WTC11 (cell line): ENCODE results near the gene PIGQ.

Experiments used
- CBFB ChIP-seq: sonication (generic); formaldehyde crosslinking; IDR thresholded peaks from 2 replicates; pipeline ENCODE4 v1.8.1; 2022; ENCODE audit warnings: mild to moderate bottlenecking, low read depth, missing genetic modification reagents
- ESRRA ChIP-seq: sonication (generic); formaldehyde crosslinking; IDR thresholded peaks from 2 replicates; pipeline ENCODE4 v1.8.1; 2022; ENCODE audit warnings: mild to moderate bottlenecking, missing genetic modification reagents, borderline replicate concordance
- GABPB1 ChIP-seq: sonication (generic); formaldehyde crosslinking; IDR thresholded peaks from 2 replicates; pipeline ENCODE4 v1.8.1; 2023; ENCODE audit warnings: mild to moderate bottlenecking, missing genetic modification reagents
- IRF2 ChIP-seq: sonication (generic); formaldehyde crosslinking; IDR thresholded peaks from 2 replicates; pipeline ENCODE4 v1.8.0; 2022; ENCODE audit warnings: low read depth, missing genetic modification reagents, borderline replicate concordance
- NFE2L1 ChIP-seq: sonication (generic); formaldehyde crosslinking; IDR thresholded peaks from 2 replicates; pipeline ENCODE4 v1.8.1; 2023; ENCODE audit warnings: missing genetic modification reagents
- NFYB ChIP-seq: sonication (generic); formaldehyde crosslinking; conservative IDR thresholded peaks from 2 replicates; pipeline ENCODE4 v1.8.0; 2022; ENCODE audit warnings: low read depth, missing genetic modification reagents
- NR3C1 ChIP-seq: sonication (generic); formaldehyde crosslinking; conservative IDR thresholded peaks from 2 replicates; pipeline ENCODE4 v1.8.1; 2023; ENCODE audit warnings: low read depth, mild to moderate bottlenecking, missing genetic modification reagents
- SMAD4 ChIP-seq: sonication (generic); formaldehyde crosslinking; IDR thresholded peaks from 2 replicates; pipeline ENCODE4 v1.8.0; 2022; ENCODE audit warnings: mild to moderate bottlenecking, missing genetic modification reagents
- TEAD4 ChIP-seq: sonication (generic); formaldehyde crosslinking; IDR thresholded peaks from 2 replicates; pipeline ENCODE4 v1.8.0; 2022; ENCODE audit warnings: mild to moderate bottlenecking, missing genetic modification reagents
- TF ChIP-seq, protein P1 (sequence below): fragments of 200-600 bp; IDR thresholded peaks from 2 replicates; pipeline ENCODE4 v1.8.0; 2022; ENCODE audit warnings: antibody characterized with exemption

- TF ChIP-seq, protein P1, sequence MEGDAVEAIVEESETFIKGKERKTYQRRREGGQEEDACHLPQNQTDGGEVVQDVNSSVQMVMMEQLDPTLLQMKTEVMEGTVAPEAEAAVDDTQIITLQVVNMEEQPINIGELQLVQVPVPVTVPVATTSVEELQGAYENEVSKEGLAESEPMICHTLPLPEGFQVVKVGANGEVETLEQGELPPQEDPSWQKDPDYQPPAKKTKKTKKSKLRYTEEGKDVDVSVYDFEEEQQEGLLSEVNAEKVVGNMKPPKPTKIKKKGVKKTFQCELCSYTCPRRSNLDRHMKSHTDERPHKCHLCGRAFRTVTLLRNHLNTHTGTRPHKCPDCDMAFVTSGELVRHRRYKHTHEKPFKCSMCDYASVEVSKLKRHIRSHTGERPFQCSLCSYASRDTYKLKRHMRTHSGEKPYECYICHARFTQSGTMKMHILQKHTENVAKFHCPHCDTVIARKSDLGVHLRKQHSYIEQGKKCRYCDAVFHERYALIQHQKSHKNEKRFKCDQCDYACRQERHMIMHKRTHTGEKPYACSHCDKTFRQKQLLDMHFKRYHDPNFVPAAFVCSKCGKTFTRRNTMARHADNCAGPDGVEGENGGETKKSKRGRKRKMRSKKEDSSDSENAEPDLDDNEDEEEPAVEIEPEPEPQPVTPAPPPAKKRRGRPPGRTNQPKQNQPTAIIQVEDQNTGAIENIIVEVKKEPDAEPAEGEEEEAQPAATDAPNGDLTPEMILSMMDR: no peak
- TF ChIP-seq NFE2L1 (CRISPR knock-in tag) (no peak), CBFB (CRISPR knock-in tag) (no peak), NR3C1 (CRISPR knock-in tag) (no peak), GABPB1 (CRISPR knock-in tag) (no peak), TEAD4 (CRISPR knock-in tag) (no peak), ESRRA (CRISPR knock-in tag) (no peak), NFYB (no peak), SMAD4 (CRISPR knock-in tag) (no peak), IRF2 (CRISPR knock-in tag) (no peak)
Observed at GRCh38 chr16:572865-573650, 3.3 kb downstream of the PIGQ start.
